ENCODE results near the gene WDFY4.

DNA sequence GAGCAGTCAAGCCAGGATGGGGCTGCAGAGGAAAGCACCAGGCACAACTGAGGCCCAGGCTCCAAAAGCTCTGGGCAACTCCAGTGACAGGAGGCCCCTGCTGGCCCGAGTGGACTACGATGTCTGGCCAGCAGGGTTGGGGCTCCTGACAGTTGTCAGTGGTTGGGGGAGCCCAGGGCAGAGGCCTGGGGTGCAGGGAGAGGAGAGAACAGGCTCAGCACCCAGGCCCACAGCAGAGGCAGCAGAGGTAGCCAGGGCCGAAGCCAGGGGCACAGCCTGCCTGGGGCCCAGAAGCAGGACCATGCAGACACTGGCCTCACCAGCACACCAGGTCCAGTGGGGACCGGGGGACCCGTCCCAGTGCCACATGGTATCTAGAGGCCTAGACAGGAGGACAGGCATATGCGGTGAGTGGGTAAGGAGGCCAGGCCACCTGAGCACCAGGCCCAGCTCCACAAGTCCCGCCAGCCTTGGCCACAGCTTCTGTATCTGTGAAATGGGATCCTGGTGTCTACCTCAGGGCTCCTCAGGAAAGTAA lies 301.0 kb downstream of the WDFY4 start:
- TF ChIP-seq, protein P1, sequence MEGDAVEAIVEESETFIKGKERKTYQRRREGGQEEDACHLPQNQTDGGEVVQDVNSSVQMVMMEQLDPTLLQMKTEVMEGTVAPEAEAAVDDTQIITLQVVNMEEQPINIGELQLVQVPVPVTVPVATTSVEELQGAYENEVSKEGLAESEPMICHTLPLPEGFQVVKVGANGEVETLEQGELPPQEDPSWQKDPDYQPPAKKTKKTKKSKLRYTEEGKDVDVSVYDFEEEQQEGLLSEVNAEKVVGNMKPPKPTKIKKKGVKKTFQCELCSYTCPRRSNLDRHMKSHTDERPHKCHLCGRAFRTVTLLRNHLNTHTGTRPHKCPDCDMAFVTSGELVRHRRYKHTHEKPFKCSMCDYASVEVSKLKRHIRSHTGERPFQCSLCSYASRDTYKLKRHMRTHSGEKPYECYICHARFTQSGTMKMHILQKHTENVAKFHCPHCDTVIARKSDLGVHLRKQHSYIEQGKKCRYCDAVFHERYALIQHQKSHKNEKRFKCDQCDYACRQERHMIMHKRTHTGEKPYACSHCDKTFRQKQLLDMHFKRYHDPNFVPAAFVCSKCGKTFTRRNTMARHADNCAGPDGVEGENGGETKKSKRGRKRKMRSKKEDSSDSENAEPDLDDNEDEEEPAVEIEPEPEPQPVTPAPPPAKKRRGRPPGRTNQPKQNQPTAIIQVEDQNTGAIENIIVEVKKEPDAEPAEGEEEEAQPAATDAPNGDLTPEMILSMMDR (optimal IDR thresholded peaks at IDR 0.05 in 1 of 3, IDR thresholded peaks at IDR 0.05 in 1 of 3, conservative IDR thresholded peaks at IDR 0.05 in 1 of 3; ENCODE audit: extremely low read depth in 1 of 3, insufficient read depth in 2 of 3, low read length in 3 of 3) = no peak
- TF ChIP-seq EZH2 (IDR thresholded peaks at IDR 0.05; ENCODE audit: low read length) = no peak

All from keratinocyte (primary cell).